CD14-positive monocyte (primary cell): ENCODE measurements around the gene ADAM22. TPM values are rescaled to one million over a fixed set of nuclear protein-coding genes. Genes with fewer than 3 reads are reported as not detected.
A peak's percentile ranks its signal among the peaks of the same experiment; 100 is the strongest.

Experiments used
- DNase-seq, 3 donors: peaks; one replicate each; pipeline ENCODE4 v3.0.0-alpha.2; 2011 to 2022
- H2AFZ ChIP-seq: 2 replicates; pipeline ENCODE4 v1.6.0; 2012; ENCODE audit warnings: mild to moderate bottlenecking, low read depth, low read length, inconsistent platforms; ENCODE audit not compliant: insufficient read depth, poor library complexity, severe bottlenecking
- H3K27ac ChIP-seq, 2 donors: 1 replicate in 1 of 2; 2 replicates in 1 of 2; pipeline ENCODE4 v1.5.1; 2012 to 2013; ENCODE audit warnings: low read length in 2 of 2, control low read depth in 1 of 2, inconsistent platforms in 1 of 2, low read depth in 1 of 2, mild to moderate bottlenecking in 1 of 2
- H3K27me3 ChIP-seq, 2 donors: one replicate each; pipeline versions ENCODE4 v1.6.0 to v1.6.1; 2011 to 2013; ENCODE audit warnings: low read length in 2 of 2; ENCODE audit not compliant: control insufficient read depth in 2 of 2, insufficient read depth in 2 of 2
- H3K36me3 ChIP-seq, 2 donors: replicated peaks in 1 of 2; 1 replicate in 1 of 2; 2 replicates in 1 of 2; pipeline versions ENCODE4 v1.5.1 to v1.6.1; 2012 to 2013; ENCODE audit warnings: low read length in 2 of 2, control low read depth in 1 of 2, inconsistent platforms in 1 of 2, mild to moderate bottlenecking in 1 of 2; ENCODE audit not compliant: insufficient read depth in 2 of 2, control insufficient read depth in 1 of 2
- H3K4me1 ChIP-seq, 2 donors: 1 replicate in 1 of 2; 2 replicates in 1 of 2; pipeline versions ENCODE4 v1.5.1 to v1.6.1; 2012 to 2013; ENCODE audit warnings: low read length in 2 of 2, control low read depth in 1 of 2, inconsistent platforms in 1 of 2, mild to moderate bottlenecking in 1 of 2, moderate library complexity in 1 of 2; ENCODE audit not compliant: insufficient read depth in 2 of 2, control insufficient read depth in 1 of 2
- H3K4me2 ChIP-seq: replicated peaks from 2 replicates; pipeline ENCODE3; 2012; ENCODE audit warnings: low read length, moderate library complexity, mild to moderate bottlenecking; ENCODE audit not compliant: poor library complexity, severe bottlenecking; ENCODE audit errors: extremely low read depth
- H3K4me3 ChIP-seq, 3 experiments: fragments of 200-600 bp in 1 of 3; sonication (generic) in 1 of 3; replicated peaks in 1 of 3; 1 replicate in 2 of 3; 2 replicates in 1 of 3; pipeline ENCODE4 v1.5.1; 2011 to 2013; ENCODE audit warnings: low read length in 3 of 3, mild to moderate bottlenecking in 3 of 3, control low read depth in 2 of 3, low read depth in 2 of 3, inconsistent platforms in 1 of 3, moderate library complexity in 1 of 3
- H3K79me2 ChIP-seq: 2 replicates; pipeline ENCODE4 v1.6.0; 2012; ENCODE audit warnings: mild to moderate bottlenecking, control low read depth, inconsistent platforms, low read length, moderate library complexity; ENCODE audit not compliant: insufficient read depth
- H3K9ac ChIP-seq: 2 replicates; pipeline ENCODE4 v1.6.0; 2017; ENCODE audit warnings: low read length, mild to moderate bottlenecking; ENCODE audit not compliant: insufficient read depth, poor library complexity, severe bottlenecking
- H3K9me3 ChIP-seq, 2 donors: replicated peaks in 1 of 2; 1 replicate in 1 of 2; 2 replicates in 1 of 2; pipeline versions ENCODE4 v1.5.1 to v1.6.1; 2012 to 2013; ENCODE audit warnings: low read length in 2 of 2, control low read depth in 1 of 2; ENCODE audit not compliant: control insufficient read depth in 1 of 2, insufficient read depth in 1 of 2
- H4K20me1 ChIP-seq: 2 replicates; pipeline ENCODE4 v1.6.0; 2012; ENCODE audit warnings: mild to moderate bottlenecking, low read length, control low read depth, moderate library complexity; ENCODE audit not compliant: insufficient read depth
- H3K27ac Mint-ChIP-seq, 7 donors: one replicate each; pipeline ENCODE4 v1.8.0; 2020; ENCODE audit warnings: mild to moderate bottlenecking in 7 of 7, mixed read lengths in 7 of 7, moderate library complexity in 6 of 7, inconsistent platforms in 2 of 7
- H3K27me3 Mint-ChIP-seq, 3 donors: one replicate each; pipeline ENCODE4 v1.8.0; 2021 to 2022; ENCODE audit warnings: low read depth in 3 of 3, mild to moderate bottlenecking in 3 of 3, mixed read lengths in 3 of 3, moderate library complexity in 3 of 3, inconsistent platforms in 1 of 3
- H3K36me3 Mint-ChIP-seq, 2 donors: one replicate each; pipeline ENCODE4 v1.8.0; 2020; ENCODE audit warnings: mixed read lengths in 2 of 2, inconsistent platforms in 1 of 2, mild to moderate bottlenecking in 1 of 2
- H3K4me1 Mint-ChIP-seq: one replicate; pipeline ENCODE4 v1.8.0; 2020; ENCODE audit warnings: mild to moderate bottlenecking, mixed read lengths
- H3K4me3 Mint-ChIP-seq, 2 donors: one replicate each; pipeline ENCODE4 v1.8.0; 2020; ENCODE audit warnings: mild to moderate bottlenecking in 2 of 2, mixed read lengths in 2 of 2, moderate library complexity in 1 of 2
- H3K9me3 Mint-ChIP-seq, 7 donors: one replicate each; pipeline ENCODE4 v1.8.0; 2020 to 2022; ENCODE audit warnings: mixed read lengths in 7 of 7, mild to moderate bottlenecking in 6 of 7, moderate library complexity in 6 of 7, inconsistent platforms in 2 of 7
- CTCF ChIP-seq: fragments of 200-600 bp; IDR thresholded peaks from one replicate; pipeline ENCODE4 v1.8.0; 2022; ENCODE audit warnings: antibody characterized with exemption, mild to moderate bottlenecking
- WGBS: methylation state at CpG from one replicate; pipeline ENCODE4 v1.1.5; 2013; ENCODE audit warnings: missing lambda C conversion rate; ENCODE audit not compliant: insufficient coverage; 5-methylcytosine and 5-hydroxymethylcytosine counted together
- intact Hi-C, 2 donors: fragments of 100-400 bp; cut with micrococcal nuclease; formaldehyde crosslinking; loops; one replicate each; pipeline versions ENCODE4 v1.15.0 to v1.15.1; 2023
- polyA plus RNA-seq, 3 donors: library from polyadenylated mRNA; depleted of rRNA in 1 of 3; unstranded in 2 of 3; stranded (reverse) in 1 of 3; fragments of 300-500 nt in 2 of 3; fragments of >200 nt in 1 of 3; fragmentation: Illumina TruSeq in 2 of 3; gene quantifications; 1 replicate in 2 of 3; 2 replicates in 1 of 3; pipeline ENCODE4 v1.2.3, GENCODE V29; 2012 to 2021

The ADAM22 gene
- polyA plus RNA-seq, 3 donors, result 0.01 to 0.17 TPM; not detected in 1

- H4K20me1 ChIP-seq, result no peaks in the 10 kb centered on the region
- Mint-ChIP-seq H3K4me3 (no peak overlapping the region), H3K4me1 (peaks cover 47% of the 10 kb centered on the region), H3K27me3 (peaks cover 0 to 1% (median 0%) of the 10 kb centered on the region in 3 donors), H3K36me3 (no peaks in the 10 kb centered on the region), H3K9me3 (no peaks in the 10 kb centered on the region), H3K27ac (no peak overlapping the region)
- no peak for DNase-seq
- H3K79me2 ChIP-seq, result peaks cover 15% of the 10 kb centered on the region
- intact Hi-C loops, result loop anchor here in 1 of 2 donors (10.0 kb wide), 1 partner anchor 52 kb away; no protein-coding TSS in a partner anchor
- TF ChIP-seq CTCF, result no peak
- WGBS, result no CpG with 5 or more reads among the region's 2 CpGs
- no peak overlapping the region for H3K4me2 ChIP-seq
- no peak overlapping the region for H2AFZ ChIP-seq
- H3K9ac ChIP-seq, result no peak overlapping the region
- no peaks in the 10 kb centered on the region for H3K27me3 ChIP-seq
- H3K27ac ChIP-seq, result no peak overlapping the region
- H3K36me3 ChIP-seq, result no peaks in the 10 kb centered on the region
- H3K4me3 ChIP-seq, result no peak overlapping the region
- H3K9me3 ChIP-seq, result no peaks in the 10 kb centered on the region
- H3K4me1 ChIP-seq, result peaks cover 46 to 63% of the 10 kb centered on the region in 2 donors
Observed at GRCh38 chr7:88223265-88223664, 289.2 kb downstream of the ADAM22 start.

GRCh38 chr7:88224601-88225275 is 290.7 kb downstream of the ADAM22 start:
- H3K36me3 Mint-ChIP-seq, result no peaks in the 10 kb centered on the region
- no peak for TF ChIP-seq CTCF
- peaks cover 0 to 6% (median 0%) of the 10 kb centered on the region in 7 donors for H3K9me3 Mint-ChIP-seq
- intact Hi-C loops, result loop anchor here in 1 of 2 donors (10.0 kb wide), 1 partner anchor 50 kb away; no protein-coding TSS in a partner anchor
- H3K4me1 ChIP-seq, result peaks cover 36 to 52% of the 10 kb centered on the region in 2 donors
- H3K9ac ChIP-seq, result no peak overlapping the region
- no peak overlapping the region for H3K4me3 Mint-ChIP-seq
- H3K27ac ChIP-seq, result no peak overlapping the region
- H3K36me3 ChIP-seq, result no peaks in the 10 kb centered on the region
- H2AFZ ChIP-seq, result no peak overlapping the region
- no peaks in the 10 kb centered on the region for H3K27me3 ChIP-seq
- H3K27ac Mint-ChIP-seq, result peak overlapping the region in 4 of 7 donors; percentile 54 to 68 (median 62)
- no peak overlapping the region for H3K4me2 ChIP-seq
- WGBS, result no CpG with 5 or more reads among the region's 2 CpGs
- H3K27me3 Mint-ChIP-seq, result peaks cover 0 to 3% (median 1%) of the 10 kb centered on the region in 3 donors
- no peaks in the 10 kb centered on the region for H3K9me3 ChIP-seq
- H3K79me2 ChIP-seq, result peaks cover under 1% of the 10 kb centered on the region
- no peaks in the 10 kb centered on the region for H4K20me1 ChIP-seq
- no peak overlapping the region for H3K4me3 ChIP-seq
- peaks cover 37% of the 10 kb centered on the region for H3K4me1 Mint-ChIP-seq
- peak; percentile 42 to 69 (median 47) for DNase-seq
